HepG2 (cell line): ENCODE data around the gene MTM1. TPM values are rescaled to one million over a fixed set of nuclear protein-coding genes. Genes with fewer than 3 reads are reported as not detected.

ENCODE experiments used
- GLMP ChIP-seq: sonication (generic); formaldehyde crosslinking; IDR thresholded peaks from 2 replicates; pipeline ENCODE4 v1.9.0; 2021; ENCODE audit warnings: missing genetic modification reagents, mild to moderate bottlenecking, borderline replicate concordance
- MIER3 ChIP-seq: IDR thresholded peaks from 2 replicates; pipeline ENCODE4 v1.6.1; 2016; ENCODE audit warnings: missing compliant biosample characterization, borderline replicate concordance
- NFE2L1 ChIP-seq: sonication (generic); formaldehyde crosslinking; IDR thresholded peaks from 2 replicates; pipeline ENCODE4 v1.4.0; 2020; ENCODE audit warnings: missing genetic modification reagents, mild to moderate bottlenecking, borderline replicate concordance
- NFRKB ChIP-seq: fragments of 450-650 bp; IDR thresholded peaks from 2 replicates; pipeline ENCODE4 v1.6.1; 2017
- NPAS2 ChIP-seq: sonication (generic); formaldehyde crosslinking; IDR thresholded peaks from 2 replicates; pipeline ENCODE4 v1.8.0; 2022; ENCODE audit warnings: mild to moderate bottlenecking, missing genetic modification reagents, borderline replicate concordance
- ONECUT2 ChIP-seq: sonication (generic); formaldehyde crosslinking; IDR thresholded peaks from 2 replicates; pipeline ENCODE4 v1.4.0; 2020; ENCODE audit warnings: missing genetic modification reagents
- SAP130 ChIP-seq: IDR thresholded peaks from 2 replicates; pipeline ENCODE4 v1.6.1; 2016; ENCODE audit warnings: low read depth
- USF2 ChIP-seq, 2 experiments: sonication (generic) in 1 of 2; formaldehyde crosslinking in 1 of 2; IDR thresholded peaks; 2 replicates each; pipeline versions ENCODE4 v1.5.1 to v1.6.1; 2011 to 2020; ENCODE audit warnings: borderline replicate concordance in 1 of 2, low read depth in 1 of 2, low read length in 1 of 2, mild to moderate bottlenecking in 1 of 2, missing genetic modification reagents in 1 of 2, moderate library complexity in 1 of 2
- ZNF143 ChIP-seq: sonication (generic); formaldehyde crosslinking; IDR thresholded peaks from 2 replicates; pipeline ENCODE4 v1.4.0; 2020; ENCODE audit warnings: missing genetic modification reagents
- ZNF263 ChIP-seq: sonication (generic); formaldehyde crosslinking; IDR thresholded peaks from 2 replicates; pipeline ENCODE4 v1.4.0; 2020; ENCODE audit warnings: missing genetic modification reagents
- ZNF276 ChIP-seq: sonication (generic); formaldehyde crosslinking; IDR thresholded peaks from 2 replicates; pipeline ENCODE4 v1.4.0; 2020; ENCODE audit warnings: mild to moderate bottlenecking, low read depth, missing genetic modification reagents
- ZNF451 ChIP-seq: sonication (generic); formaldehyde crosslinking; IDR thresholded peaks from 2 replicates; pipeline ENCODE4 v1.5.0; 2020; ENCODE audit warnings: mild to moderate bottlenecking, missing genetic modification reagents
- ZNF530 ChIP-seq: sonication (generic); formaldehyde crosslinking; IDR thresholded peaks from 2 replicates; pipeline ENCODE4 v1.5.0; 2020; ENCODE audit warnings: low read depth, mild to moderate bottlenecking, missing genetic modification reagents
- ZNF577 ChIP-seq: sonication (generic); formaldehyde crosslinking; IDR thresholded peaks from 2 replicates; pipeline ENCODE4 v1.4.0; 2020; ENCODE audit warnings: mild to moderate bottlenecking, low read depth, missing genetic modification reagents, borderline replicate concordance
- ZNF775 ChIP-seq: sonication (generic); formaldehyde crosslinking; IDR thresholded peaks from 2 replicates; pipeline ENCODE4 v1.4.0; 2020; ENCODE audit warnings: missing genetic modification reagents, mild to moderate bottlenecking, moderate library complexity, borderline replicate concordance
- polyA plus RNA-seq, 8 experiments: library from polyadenylated mRNA; depleted of rRNA in 3 of 8; stranded (reverse) in 7 of 8; unstranded in 1 of 8; fragments of >200 nt; fragmentation: Illumina TruSeq in 4 of 8; extraction: Trizol in 4 of 8; gene quantifications; 2 replicates each; pipeline versions ENCODE4 v1.2.1 to v1.2.3, GENCODE V29; 2011 to 2016; ENCODE audit warnings: low read depth in 4 of 8, missing spikeins in 1 of 8, mixed read lengths in 1 of 8; ENCODE audit not compliant: insufficient read depth in 1 of 8
- total RNA-seq, 5 experiments: library from RNA; depleted of rRNA; stranded (reverse); fragments of >200 nt; fragmentation: Illumina TruSeq; extraction: Trizol; gene quantifications; 2 replicates each; pipeline ENCODE4 v1.2.3, GENCODE V29; 2016; ENCODE audit warnings: low read depth in 1 of 5
- TF ChIP-seq, protein P1 (sequence below): sonication (generic); formaldehyde crosslinking; IDR thresholded peaks from 2 replicates; pipeline ENCODE4 v1.4.0; 2020; ENCODE audit warnings: missing genetic modification reagents, borderline replicate concordance
- TF ChIP-seq, protein P2 (sequence below): sonication (generic); formaldehyde crosslinking; IDR thresholded peaks from 2 replicates; pipeline ENCODE4; 2020; ENCODE audit warnings: missing genetic modification reagents, mild to moderate bottlenecking, borderline replicate concordance

MTM1 gene
- total and polyA plus RNA-seq, 2 of the 13 experiments (the other 11 are each of a cell fraction or from before 2014, with no cell fraction given): 12.0 to 15.2 TPM

- TF ChIP-seq, protein P1, sequence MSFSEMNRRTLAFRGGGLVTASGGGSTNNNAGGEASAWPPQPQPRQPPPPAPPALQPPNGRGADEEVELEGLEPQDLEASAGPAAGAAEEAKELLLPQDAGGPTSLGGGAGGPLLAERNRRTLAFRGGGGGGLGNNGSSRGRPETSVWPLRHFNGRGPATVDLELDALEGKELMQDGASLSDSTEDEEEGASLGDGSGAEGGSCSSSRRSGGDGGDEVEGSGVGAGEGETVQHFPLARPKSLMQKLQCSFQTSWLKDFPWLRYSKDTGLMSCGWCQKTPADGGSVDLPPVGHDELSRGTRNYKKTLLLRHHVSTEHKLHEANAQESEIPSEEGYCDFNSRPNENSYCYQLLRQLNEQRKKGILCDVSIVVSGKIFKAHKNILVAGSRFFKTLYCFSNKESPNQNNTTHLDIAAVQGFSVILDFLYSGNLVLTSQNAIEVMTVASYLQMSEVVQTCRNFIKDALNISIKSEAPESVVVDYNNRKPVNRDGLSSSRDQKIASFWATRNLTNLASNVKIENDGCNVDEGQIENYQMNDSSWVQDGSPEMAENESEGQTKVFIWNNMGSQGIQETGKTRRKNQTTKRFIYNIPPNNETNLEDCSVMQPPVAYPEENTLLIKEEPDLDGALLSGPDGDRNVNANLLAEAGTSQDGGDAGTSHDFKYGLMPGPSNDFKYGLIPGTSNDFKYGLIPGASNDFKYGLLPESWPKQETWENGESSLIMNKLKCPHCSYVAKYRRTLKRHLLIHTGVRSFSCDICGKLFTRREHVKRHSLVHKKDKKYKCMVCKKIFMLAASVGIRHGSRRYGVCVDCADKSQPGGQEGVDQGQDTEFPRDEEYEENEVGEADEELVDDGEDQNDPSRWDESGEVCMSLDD (CRISPR knock-in tag): no peak
- no peak for TF ChIP-seq NFE2L1 (CRISPR knock-in tag)
- no peak for TF ChIP-seq ZNF451 (CRISPR knock-in tag)
- no peak for TF ChIP-seq ONECUT2 (CRISPR knock-in tag)
- no peak for TF ChIP-seq ZNF263
- no peak for TF ChIP-seq ZNF577
- peak; percentile 57; the same call in 1 of the 2 replicates for TF ChIP-seq SAP130 (CRISPR knock-in tag)
- peak; percentile 77 for TF ChIP-seq USF2 (IDR thresholded peaks at IDR 0.05; ENCODE audit: low read depth, low read length)
- TF ChIP-seq USF2 (CRISPR knock-in tag; IDR thresholded peaks at IDR 0.05; ENCODE audit: borderline replicate concordance): peak; percentile 86
- TF ChIP-seq NPAS2 (CRISPR knock-in tag): no peak
- TF ChIP-seq ZNF530 (CRISPR knock-in tag): no peak
- no peak for TF ChIP-seq ZNF775 (CRISPR knock-in tag)
- no peak for TF ChIP-seq NFRKB
- TF ChIP-seq ZNF143 (CRISPR knock-in tag): peak; percentile 92
- TF ChIP-seq GLMP (CRISPR knock-in tag): no peak
- TF ChIP-seq ZNF276 (CRISPR knock-in tag): no peak
- TF ChIP-seq, protein P2, sequence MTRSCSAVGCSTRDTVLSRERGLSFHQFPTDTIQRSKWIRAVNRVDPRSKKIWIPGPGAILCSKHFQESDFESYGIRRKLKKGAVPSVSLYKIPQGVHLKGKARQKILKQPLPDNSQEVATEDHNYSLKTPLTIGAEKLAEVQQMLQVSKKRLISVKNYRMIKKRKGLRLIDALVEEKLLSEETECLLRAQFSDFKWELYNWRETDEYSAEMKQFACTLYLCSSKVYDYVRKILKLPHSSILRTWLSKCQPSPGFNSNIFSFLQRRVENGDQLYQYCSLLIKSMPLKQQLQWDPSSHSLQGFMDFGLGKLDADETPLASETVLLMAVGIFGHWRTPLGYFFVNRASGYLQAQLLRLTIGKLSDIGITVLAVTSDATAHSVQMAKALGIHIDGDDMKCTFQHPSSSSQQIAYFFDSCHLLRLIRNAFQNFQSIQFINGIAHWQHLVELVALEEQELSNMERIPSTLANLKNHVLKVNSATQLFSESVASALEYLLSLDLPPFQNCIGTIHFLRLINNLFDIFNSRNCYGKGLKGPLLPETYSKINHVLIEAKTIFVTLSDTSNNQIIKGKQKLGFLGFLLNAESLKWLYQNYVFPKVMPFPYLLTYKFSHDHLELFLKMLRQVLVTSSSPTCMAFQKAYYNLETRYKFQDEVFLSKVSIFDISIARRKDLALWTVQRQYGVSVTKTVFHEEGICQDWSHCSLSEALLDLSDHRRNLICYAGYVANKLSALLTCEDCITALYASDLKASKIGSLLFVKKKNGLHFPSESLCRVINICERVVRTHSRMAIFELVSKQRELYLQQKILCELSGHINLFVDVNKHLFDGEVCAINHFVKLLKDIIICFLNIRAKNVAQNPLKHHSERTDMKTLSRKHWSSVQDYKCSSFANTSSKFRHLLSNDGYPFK: no peak
- TF ChIP-seq MIER3 (CRISPR knock-in tag): peak; percentile 33; the same call in 1 of the 2 replicates
Measured at GRCh38 chrX:150568320-150569154, at the start of gene MTM1 (continued).
